Endothelial cell (in vitro differentiated cells): ENCODE results near the gene SCAF8. TPM values are rescaled to one million over a fixed set of nuclear protein-coding genes. Genes with fewer than 3 reads are reported as not detected.

Source experiments
- DNase-seq: peaks from one replicate; pipeline ENCODE4 v3.0.0; 2021; ENCODE audit warnings: low spot score
- H3K27ac Mint-ChIP-seq: one replicate; pipeline ENCODE4 v1.8.0; 2021; ENCODE audit warnings: mixed read lengths, inconsistent platforms; ENCODE audit not compliant: unreplicated experiment
- H3K27me3 Mint-ChIP-seq: one replicate; pipeline ENCODE4 v1.8.0; 2021; ENCODE audit warnings: mild to moderate bottlenecking, moderate library complexity, mixed read lengths, inconsistent platforms; ENCODE audit not compliant: unreplicated experiment
- H3K36me3 Mint-ChIP-seq: one replicate; pipeline ENCODE4 v1.8.0; 2021; ENCODE audit warnings: mild to moderate bottlenecking, low read depth, mixed read lengths, inconsistent platforms; ENCODE audit not compliant: unreplicated experiment
- H3K4me1 Mint-ChIP-seq: one replicate; pipeline ENCODE4 v1.8.0; 2021; ENCODE audit warnings: mild to moderate bottlenecking, mixed read lengths, inconsistent platforms; ENCODE audit not compliant: unreplicated experiment
- H3K4me3 Mint-ChIP-seq: one replicate; pipeline ENCODE4 v1.8.0; 2021; ENCODE audit warnings: mild to moderate bottlenecking, mixed read lengths, inconsistent platforms; ENCODE audit not compliant: unreplicated experiment
- H3K9me3 Mint-ChIP-seq: one replicate; pipeline ENCODE4 v1.8.0; 2021; ENCODE audit warnings: mixed read lengths, inconsistent platforms; ENCODE audit not compliant: unreplicated experiment
- total RNA-seq: library from RNA; stranded (reverse); fragmentation: NEBNext Ultra II Directional; extraction: Animal tissue kit (Norgen Biotek cat#: 25700); gene quantifications from one replicate; pipeline ENCODE4 v1.2.1, GENCODE V29; 2021; ENCODE audit not compliant: unreplicated experiment
- TF ChIP-seq, protein P1 (sequence below): fragments of 200-600 bp; sonication (generic); IDR thresholded peaks from one replicate; pipeline ENCODE4 v1.5.0; 2021; ENCODE audit warnings: antibody characterized with exemption; ENCODE audit not compliant: unreplicated experiment

SCAF8 gene
- total RNA-seq, 1 donor from 2014 or later = 51.4 TPM

- no peak overlapping the region for H3K4me3 Mint-ChIP-seq
- H3K9me3 Mint-ChIP-seq = peaks cover 7% of the 10 kb centered on the region
- no peak overlapping the region for H3K27ac Mint-ChIP-seq
- peaks cover 3% of the 10 kb centered on the region for H3K27me3 Mint-ChIP-seq
- DNase-seq = no peak
- TF ChIP-seq, protein P1, sequence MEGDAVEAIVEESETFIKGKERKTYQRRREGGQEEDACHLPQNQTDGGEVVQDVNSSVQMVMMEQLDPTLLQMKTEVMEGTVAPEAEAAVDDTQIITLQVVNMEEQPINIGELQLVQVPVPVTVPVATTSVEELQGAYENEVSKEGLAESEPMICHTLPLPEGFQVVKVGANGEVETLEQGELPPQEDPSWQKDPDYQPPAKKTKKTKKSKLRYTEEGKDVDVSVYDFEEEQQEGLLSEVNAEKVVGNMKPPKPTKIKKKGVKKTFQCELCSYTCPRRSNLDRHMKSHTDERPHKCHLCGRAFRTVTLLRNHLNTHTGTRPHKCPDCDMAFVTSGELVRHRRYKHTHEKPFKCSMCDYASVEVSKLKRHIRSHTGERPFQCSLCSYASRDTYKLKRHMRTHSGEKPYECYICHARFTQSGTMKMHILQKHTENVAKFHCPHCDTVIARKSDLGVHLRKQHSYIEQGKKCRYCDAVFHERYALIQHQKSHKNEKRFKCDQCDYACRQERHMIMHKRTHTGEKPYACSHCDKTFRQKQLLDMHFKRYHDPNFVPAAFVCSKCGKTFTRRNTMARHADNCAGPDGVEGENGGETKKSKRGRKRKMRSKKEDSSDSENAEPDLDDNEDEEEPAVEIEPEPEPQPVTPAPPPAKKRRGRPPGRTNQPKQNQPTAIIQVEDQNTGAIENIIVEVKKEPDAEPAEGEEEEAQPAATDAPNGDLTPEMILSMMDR = no peak
- H3K4me1 Mint-ChIP-seq = peaks cover 20% of the 10 kb centered on the region
- H3K36me3 Mint-ChIP-seq = peaks cover 25% of the 10 kb centered on the region
Observed at GRCh38 chr6:154830771-154831170, 97.6 kb downstream of the SCAF8 start.

DNA sequence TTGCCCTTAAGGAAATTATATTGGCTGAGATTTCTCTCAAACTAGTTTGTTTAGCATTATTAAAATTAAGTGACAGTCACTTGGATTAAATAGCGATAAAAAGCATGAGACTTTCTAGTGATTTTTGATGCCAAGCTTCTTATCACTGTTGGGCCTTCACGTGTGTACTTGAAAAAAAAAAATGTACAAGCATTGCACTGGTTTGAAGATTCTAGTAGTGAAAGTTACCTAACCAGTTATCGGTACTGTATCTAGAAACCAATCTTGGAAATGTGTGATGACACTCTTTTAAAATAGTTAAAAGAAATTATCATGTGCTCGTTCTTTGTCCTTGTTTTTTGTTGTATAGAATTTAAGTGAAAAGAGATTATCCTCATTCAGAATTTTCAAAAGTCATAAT lies 102.1 kb downstream of the SCAF8 start:
- TF ChIP-seq, protein P1 = no peak
- no peak for DNase-seq
- no peak overlapping the region for H3K27ac Mint-ChIP-seq
- peaks cover 7% of the 10 kb centered on the region for H3K9me3 Mint-ChIP-seq
- peaks cover 22% of the 10 kb centered on the region for H3K36me3 Mint-ChIP-seq
- H3K4me3 Mint-ChIP-seq = no peak overlapping the region
- no peaks in the 10 kb centered on the region for H3K27me3 Mint-ChIP-seq
- peaks cover 23% of the 10 kb centered on the region for H3K4me1 Mint-ChIP-seq

DNA sequence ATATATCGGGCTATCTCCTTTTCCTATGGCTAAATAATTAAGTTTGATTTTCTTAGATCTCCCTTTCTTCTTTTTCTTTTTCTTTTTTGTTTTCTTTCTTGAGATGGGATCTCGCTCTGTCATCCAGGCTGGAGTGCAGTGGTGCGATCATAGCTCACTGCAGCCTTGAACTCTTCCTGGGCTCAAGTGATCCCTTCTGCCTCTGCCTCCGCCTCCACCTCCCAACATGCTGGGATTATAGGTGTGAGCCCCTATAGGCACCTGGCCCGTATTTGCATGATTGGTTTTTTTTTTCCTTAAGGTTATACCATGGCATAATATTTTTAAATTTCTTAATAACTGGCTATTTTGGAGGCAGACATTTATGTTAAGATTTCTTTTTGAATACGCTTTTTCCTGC lies 106.3 kb downstream of the SCAF8 start:
- Mint-ChIP-seq H3K4me3 (no peak overlapping the region), H3K36me3 (peaks cover 5% of the 10 kb centered on the region)

GRCh38 chr6:154840363-154840762 lies 107.1 kb downstream of the SCAF8 start:
- Mint-ChIP-seq H3K4me3 (no peak overlapping the region), H3K27me3 (no peaks in the 10 kb centered on the region)

More for the DNA sequence above, 106.3 kb downstream of the SCAF8 start:
- Mint-ChIP-seq H3K27me3 (no peaks in the 10 kb centered on the region), H3K27ac (no peak overlapping the region), H3K4me1 (peaks cover 25% of the 10 kb centered on the region), H3K9me3 (no peaks in the 10 kb centered on the region)
- TF ChIP-seq, protein P1 = no peak
- no peak for DNase-seq

DNA sequence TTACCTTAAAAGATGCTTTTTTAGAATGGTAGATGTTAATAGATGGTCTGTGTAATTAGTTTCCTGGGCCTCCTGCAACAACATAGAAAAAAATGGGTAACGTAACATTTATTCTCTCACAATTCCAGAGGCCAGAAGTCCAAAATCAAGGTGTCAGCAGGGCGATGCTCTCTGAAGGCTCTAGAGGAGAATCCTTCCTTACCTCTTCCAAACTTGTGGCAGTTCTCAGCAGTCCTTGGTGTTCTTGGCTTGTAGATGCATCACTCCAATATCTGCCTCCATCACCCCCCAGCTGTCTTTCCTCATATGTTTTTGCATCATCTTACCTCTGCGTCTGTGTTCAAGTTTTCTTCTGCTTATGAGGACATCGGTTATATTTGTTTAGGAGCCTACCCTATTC lies 107.9 kb downstream of the SCAF8 start:
- H3K36me3 Mint-ChIP-seq = peaks cover 5% of the 10 kb centered on the region
- no peaks in the 10 kb centered on the region for H3K9me3 Mint-ChIP-seq
- H3K27ac Mint-ChIP-seq = no peak overlapping the region
- no peak for DNase-seq
- H3K4me3 Mint-ChIP-seq = no peak overlapping the region
- TF ChIP-seq, protein P1 = no peak
- H3K27me3 Mint-ChIP-seq = no peaks in the 10 kb centered on the region
- H3K4me1 Mint-ChIP-seq = peaks cover 22% of the 10 kb centered on the region

More at GRCh38 chr6:154840363-154840762, 107.1 kb downstream of the SCAF8 start:
- Mint-ChIP-seq H3K27ac (no peak overlapping the region), H3K9me3 (no peaks in the 10 kb centered on the region), H3K36me3 (peaks cover 5% of the 10 kb centered on the region), H3K4me1 (peaks cover 22% of the 10 kb centered on the region)
- TF ChIP-seq, protein P1 = no peak
- no peak for DNase-seq
